Muscle of leg (tissue), 11 donors: ENCODE results near the gene MEN1. TPM values are rescaled to one million over a fixed set of nuclear protein-coding genes. Genes with fewer than 3 reads are reported as not detected.
A peak's percentile ranks its signal among the peaks of the same experiment; 100 is the strongest.
"Not testable (repeated sequence)": the region's sequence is repeated elsewhere in the genome, so short reads cannot be mapped to it uniquely, and the experiment has no call there.

Experiments
- DNase-seq: peaks from one replicate; pipeline ENCODE4 v3.0.0; 2013
- H3K27ac ChIP-seq: one replicate; pipeline ENCODE4 v1.5.1; 2013; ENCODE audit warnings: mild to moderate bottlenecking, low read length, control low read depth
- H3K27me3 ChIP-seq: one replicate; pipeline ENCODE4 v1.6.1; 2013; ENCODE audit warnings: low read length; ENCODE audit not compliant: control insufficient read depth, insufficient read depth
- H3K36me3 ChIP-seq: one replicate; pipeline ENCODE4 v1.6.1; 2013; ENCODE audit warnings: low read length; ENCODE audit not compliant: control insufficient read depth, insufficient read depth
- H3K4me1 ChIP-seq: one replicate; pipeline ENCODE4 v1.6.1; 2013; ENCODE audit warnings: low read length; ENCODE audit not compliant: control insufficient read depth, insufficient read depth
- H3K4me3 ChIP-seq: one replicate; pipeline ENCODE4 v1.5.1; 2013; ENCODE audit warnings: low read length, control low read depth
- H3K9me3 ChIP-seq: replicated peaks from 2 replicates; pipeline ENCODE4 v1.6.1; 2013; ENCODE audit warnings: low read depth, low read length; ENCODE audit not compliant: control insufficient read depth
- WGBS: methylation state at CpG from one replicate; pipeline ENCODE4 v1.1.5; 2013; ENCODE audit warnings: missing lambda C conversion rate; ENCODE audit not compliant: insufficient coverage; 5-methylcytosine and 5-hydroxymethylcytosine counted together
- polyA plus RNA-seq, 8 donors: library from polyadenylated mRNA; unstranded; fragments of 120-200 nt; gene quantifications; one replicate each; pipeline versions ENCODE4 v1.2.1 to v1.2.3, GENCODE V29; 2013; ENCODE audit warnings: inconsistent platforms in 1 of 8, low replicate concordance in 1 of 8; ENCODE audit not compliant: insufficient read length in 8 of 8, insufficient read depth in 1 of 8
- total RNA-seq: library from RNA; stranded (reverse); fragments of 120-200 nt; gene quantifications from one replicate; pipeline ENCODE4 v1.2.4, GENCODE V29; 2013

MEN1 gene
- total and polyA plus RNA-seq, 9 donors: 7.5 to 28.1 (median 22.1) TPM

DNA sequence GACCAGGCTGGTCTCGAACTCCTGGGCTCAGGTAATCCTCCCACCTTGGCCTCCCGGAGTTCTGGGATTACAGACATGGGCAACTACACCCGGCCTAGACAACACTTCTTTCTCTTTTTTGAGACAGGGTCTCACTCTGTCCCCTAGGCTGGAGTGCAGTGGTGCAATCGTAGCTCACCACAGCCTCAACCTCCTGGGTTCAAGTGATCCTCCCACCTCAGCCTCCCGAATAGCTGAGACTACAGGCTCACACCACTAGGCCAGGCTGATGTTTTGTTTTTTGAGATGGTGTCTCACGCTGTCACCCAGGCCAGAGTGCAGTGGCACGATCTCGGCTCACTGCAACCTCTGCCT lies 35.4 kb upstream of the MEN1 start:
- WGBS: 80% methylated on average over 1 of the region's 8 CpGs
- not testable (repeated sequence) for H3K9me3 ChIP-seq, H3K27ac ChIP-seq, H3K36me3 ChIP-seq, H3K4me3 ChIP-seq, H3K27me3 ChIP-seq, DNase-seq
- H3K4me1 ChIP-seq: peaks cover 40% of the 10 kb centered on the region

DNA sequence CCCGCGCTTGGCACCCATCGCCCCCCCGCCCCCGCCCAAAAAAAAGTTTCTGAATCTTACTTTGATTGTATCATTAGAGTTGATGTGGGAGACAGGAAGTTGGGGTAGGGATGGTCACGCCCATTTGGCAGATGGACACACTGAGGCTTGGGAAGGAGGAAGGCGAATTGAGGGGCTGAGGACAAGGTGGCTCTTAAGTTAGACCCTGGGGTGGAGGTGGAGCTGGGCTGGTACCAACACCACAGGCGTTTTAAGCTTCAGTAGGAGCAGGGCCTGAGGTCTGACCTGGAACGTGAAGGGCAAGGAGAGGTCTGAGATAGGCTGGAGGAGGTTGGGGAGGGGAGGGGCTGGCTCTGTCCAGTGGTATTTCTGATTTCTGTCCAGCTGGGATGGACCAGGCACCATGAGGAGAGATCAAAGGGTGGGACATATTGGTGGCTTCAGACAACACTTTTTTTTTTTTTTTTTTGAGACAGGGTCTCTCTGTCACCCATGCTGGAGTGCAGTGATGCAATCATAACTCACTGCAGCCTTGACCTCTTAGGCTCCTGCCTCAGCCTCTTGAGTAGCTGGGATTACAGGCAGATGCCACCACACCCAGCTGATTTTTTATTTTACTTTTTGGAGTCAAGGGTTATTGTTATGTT lies 34.9 kb upstream of the MEN1 start:
- H3K9me3 ChIP-seq: no peaks in the 10 kb centered on the region
- H3K27ac ChIP-seq: no peak overlapping the region
- H3K4me3 ChIP-seq: no peak overlapping the region
- DNase-seq: no peak
- H3K4me1 ChIP-seq: peaks cover 40% of the 10 kb centered on the region
- no peaks in the 10 kb centered on the region for H3K36me3 ChIP-seq
- H3K27me3 ChIP-seq: no peaks in the 10 kb centered on the region
- WGBS: 42% methylated on average over 4 of the region's 9 CpGs

DNA sequence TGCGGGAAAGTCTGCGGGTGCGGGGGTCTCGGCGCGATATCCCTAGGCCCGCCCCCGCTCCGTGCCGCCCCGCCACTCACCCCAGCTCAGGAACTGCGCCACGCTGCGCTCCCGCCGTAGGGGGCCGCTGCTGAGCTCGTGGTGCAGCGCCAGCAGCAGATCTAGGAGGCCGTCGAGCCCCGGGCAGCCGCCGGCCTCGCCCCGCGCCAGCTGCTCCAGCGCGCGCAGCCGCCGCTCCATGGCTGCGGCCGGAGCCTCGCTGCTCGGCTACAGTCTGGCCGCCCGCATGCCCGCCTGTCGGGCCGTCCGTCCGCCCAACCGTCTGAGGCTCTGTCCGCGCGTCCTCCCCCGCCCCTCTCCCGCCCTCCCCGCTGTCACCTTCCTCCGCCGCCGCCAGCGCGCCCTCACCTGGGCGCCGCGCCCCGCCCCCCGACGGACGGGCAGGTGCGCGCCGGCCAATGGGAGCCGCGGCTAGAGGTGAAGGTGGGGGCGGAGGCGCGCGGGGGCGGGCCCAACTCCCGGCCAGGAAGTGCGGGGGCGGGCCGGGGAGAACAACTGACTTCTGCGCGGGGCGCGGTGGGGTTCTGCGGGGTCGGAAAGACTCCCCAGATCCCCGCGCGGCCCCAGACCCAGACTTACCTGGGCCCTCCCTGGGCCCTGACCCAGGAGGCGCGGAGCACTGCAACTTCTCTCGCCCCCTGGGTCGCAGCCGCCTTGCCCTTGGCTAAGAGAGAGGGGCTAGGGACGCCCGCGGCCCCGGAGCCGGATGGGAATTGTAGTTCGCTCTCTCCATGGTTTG lies 34.2 kb upstream of the MEN1 start, which contains the start of gene CDC42BPG:
Gene CDC42BPG, minus strand, starts transcription at position 324 of the 799 bp plus-strand sequence. Its CDS starts 84 bp downstream, at position 240.
- Histone ChIP-seq H3K4me3 (peak within 1 kb of the TSS; percentile 38), H3K9me3 (no peaks in the 10 kb centered on the region), H3K27me3 (no peaks in the 10 kb centered on the region), H3K4me1 (peaks cover 33% of the 10 kb centered on the region), H3K27ac (no peak within 1 kb of the TSS), H3K36me3 (no peaks in the 10 kb centered on the region)
- peak; percentile 78 for DNase-seq
- WGBS: 1% methylated on average over 79 of the region's 96 CpGs

DNA sequence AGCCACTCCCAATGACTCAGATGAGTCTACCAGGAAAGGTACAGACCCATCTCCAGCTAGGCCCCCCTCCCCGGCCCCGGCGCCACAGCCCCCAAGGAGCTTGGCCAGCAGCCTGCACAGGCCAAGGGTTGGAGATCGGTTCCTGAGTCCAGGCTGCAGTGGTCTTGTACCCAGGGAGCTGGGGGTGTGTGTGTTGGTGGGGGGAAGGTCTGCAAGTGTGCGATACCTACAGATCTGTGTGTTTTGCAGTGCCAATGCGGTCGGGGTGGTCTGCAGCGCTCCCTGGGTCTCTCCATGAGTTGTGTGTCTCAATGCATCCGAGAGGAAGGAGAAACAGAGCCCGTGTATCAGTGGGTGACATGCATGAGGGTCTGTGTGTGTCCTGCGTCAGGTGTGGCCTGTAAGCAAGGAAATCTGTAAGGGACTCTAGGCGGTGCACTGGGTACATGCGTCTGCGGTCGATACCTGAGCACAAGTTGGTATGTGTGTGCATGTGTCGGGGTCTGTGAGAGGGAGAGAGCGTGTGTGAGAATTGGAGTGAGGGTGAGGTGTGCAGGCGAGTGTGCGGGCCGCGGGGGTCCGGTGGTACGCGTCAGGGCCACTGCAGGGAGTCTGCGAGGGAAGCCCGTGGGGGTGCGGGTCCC lies 33.5 kb upstream of the MEN1 start:
- Histone ChIP-seq H3K36me3 (no peaks in the 10 kb centered on the region), H3K9me3 (no peaks in the 10 kb centered on the region), H3K27me3 (no peaks in the 10 kb centered on the region), H3K4me3 (no peak overlapping the region), H3K27ac (no peak overlapping the region), H3K4me1 (peaks cover 26% of the 10 kb centered on the region)
- no peak for DNase-seq
- WGBS: 43% methylated on average over 23 of the region's 27 CpGs

DNA sequence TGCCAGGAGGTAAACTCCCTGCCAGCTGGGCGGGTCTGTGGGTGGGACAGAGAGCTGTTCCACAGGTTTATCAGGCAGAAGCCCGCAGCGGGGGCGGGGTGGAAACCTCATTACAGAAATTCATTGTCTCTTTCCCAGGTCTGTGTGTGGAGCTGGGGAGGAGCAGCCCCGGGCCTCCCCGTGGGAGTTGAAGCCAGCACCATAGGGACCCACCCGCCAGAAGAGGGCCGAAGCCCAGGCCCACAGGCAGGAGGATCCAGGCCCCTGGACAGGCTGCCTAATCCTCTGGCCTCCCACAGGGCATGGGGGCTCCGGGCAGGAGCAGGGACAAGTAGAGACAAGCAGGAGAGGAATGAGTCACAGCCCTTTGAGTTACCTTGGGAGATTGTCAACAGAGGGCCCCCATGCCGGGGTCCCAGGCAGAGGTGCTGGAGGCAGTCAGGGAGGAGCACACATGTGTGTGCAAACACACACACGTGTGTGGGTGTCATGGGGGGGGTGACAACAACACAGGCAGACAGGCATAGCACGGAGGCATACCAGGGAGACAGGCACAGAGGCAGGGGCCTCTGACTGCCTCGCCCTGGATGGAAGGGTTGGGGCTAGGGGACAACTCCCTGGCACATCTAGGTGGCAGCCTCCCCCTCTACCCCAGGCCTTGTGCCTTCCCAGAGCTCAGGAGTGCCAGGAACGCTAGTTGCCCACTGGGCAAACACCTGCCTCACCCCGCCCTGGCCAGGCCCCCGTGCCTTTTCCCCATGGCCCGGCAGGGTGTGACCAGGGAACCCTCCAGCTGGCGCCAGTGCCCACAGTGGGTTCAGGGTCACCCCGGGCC lies 32.7 kb upstream of the MEN1 start:
- no peak for DNase-seq
- no peak overlapping the region for H3K27ac ChIP-seq

DNA sequence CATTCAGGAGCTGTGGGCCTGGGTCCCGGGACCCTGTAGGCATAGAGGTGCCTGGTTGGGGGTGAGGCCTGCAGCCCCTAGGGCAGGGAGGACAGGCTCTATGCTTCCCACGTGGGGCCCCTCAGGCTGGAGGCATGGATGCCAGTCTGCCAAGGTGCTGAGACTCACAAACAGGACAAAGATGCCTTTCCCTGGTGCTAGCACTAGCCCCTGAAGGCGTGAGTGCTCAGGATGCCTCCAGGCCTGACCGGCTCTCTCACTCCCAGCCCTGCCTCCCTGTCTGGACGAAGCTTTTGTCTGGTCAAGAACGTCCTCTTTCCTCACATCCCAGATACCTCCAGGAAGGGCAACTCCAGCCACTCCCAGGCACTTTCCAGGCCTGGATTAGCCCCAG lies 32.0 kb upstream of the MEN1 start:
- Histone ChIP-seq H3K4me3 (no peak overlapping the region), H3K9me3 (no peaks in the 10 kb centered on the region), H3K27me3 (no peaks in the 10 kb centered on the region), H3K4me1 (peaks cover 16% of the 10 kb centered on the region), H3K36me3 (no peaks in the 10 kb centered on the region), H3K27ac (no peak overlapping the region)
- DNase-seq: no peak
- 62% methylated on average over 4 of the region's 6 CpGs for WGBS

More for the DNA sequence above, 32.7 kb upstream of the MEN1 start:
- peaks cover 20% of the 10 kb centered on the region for H3K4me1 ChIP-seq
- WGBS: 73% methylated on average over 13 of the region's 19 CpGs
- no peaks in the 10 kb centered on the region for H3K9me3 ChIP-seq
- H3K4me3 ChIP-seq: no peak overlapping the region
- H3K36me3 ChIP-seq: no peaks in the 10 kb centered on the region
- H3K27me3 ChIP-seq: no peaks in the 10 kb centered on the region

DNA sequence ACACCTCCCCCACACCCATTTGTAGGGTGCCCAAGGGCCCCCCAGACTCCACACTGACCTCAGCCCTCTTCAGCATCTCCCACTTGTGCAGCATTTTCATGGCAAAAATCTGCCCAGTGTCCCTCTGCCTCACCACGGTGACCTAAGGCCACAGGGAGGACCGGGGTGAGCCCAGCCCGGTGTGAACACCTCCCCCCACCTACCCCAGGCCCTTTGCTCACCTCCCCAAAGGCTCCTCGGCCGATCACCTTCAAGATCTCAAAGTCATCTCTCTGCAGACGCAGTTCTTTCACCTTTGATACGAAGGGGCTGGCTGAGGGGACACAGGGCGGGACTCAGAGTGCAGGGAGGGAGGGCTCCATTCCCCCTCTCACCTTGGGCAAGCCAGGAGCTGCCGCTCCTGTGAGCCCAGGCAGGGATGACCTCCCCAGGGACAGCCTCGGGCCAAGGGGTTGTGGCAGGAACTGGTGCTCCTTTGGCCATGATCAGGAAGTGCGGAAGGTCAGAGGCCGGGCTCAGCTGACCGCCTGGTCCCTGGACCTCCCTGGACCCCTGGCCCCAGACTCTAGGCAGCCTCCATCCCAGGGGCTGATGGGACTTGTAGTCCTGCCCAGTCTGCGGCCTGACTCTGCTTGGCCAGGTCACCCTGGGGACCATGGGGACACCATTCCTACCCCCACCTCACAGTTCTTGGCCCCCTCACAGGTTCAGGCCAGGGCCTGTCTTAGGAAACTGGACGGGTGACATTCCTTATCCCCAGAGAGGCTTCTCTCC lies 31.4 kb upstream of the MEN1 start:
- no peak for DNase-seq
- Histone ChIP-seq H3K4me1 (peaks cover 13% of the 10 kb centered on the region), H3K27ac (no peak overlapping the region), H3K9me3 (no peaks in the 10 kb centered on the region), H3K27me3 (no peaks in the 10 kb centered on the region), H3K4me3 (no peak overlapping the region), H3K36me3 (no peaks in the 10 kb centered on the region)
- 49% methylated on average over 4 of the region's 15 CpGs for WGBS

DNA sequence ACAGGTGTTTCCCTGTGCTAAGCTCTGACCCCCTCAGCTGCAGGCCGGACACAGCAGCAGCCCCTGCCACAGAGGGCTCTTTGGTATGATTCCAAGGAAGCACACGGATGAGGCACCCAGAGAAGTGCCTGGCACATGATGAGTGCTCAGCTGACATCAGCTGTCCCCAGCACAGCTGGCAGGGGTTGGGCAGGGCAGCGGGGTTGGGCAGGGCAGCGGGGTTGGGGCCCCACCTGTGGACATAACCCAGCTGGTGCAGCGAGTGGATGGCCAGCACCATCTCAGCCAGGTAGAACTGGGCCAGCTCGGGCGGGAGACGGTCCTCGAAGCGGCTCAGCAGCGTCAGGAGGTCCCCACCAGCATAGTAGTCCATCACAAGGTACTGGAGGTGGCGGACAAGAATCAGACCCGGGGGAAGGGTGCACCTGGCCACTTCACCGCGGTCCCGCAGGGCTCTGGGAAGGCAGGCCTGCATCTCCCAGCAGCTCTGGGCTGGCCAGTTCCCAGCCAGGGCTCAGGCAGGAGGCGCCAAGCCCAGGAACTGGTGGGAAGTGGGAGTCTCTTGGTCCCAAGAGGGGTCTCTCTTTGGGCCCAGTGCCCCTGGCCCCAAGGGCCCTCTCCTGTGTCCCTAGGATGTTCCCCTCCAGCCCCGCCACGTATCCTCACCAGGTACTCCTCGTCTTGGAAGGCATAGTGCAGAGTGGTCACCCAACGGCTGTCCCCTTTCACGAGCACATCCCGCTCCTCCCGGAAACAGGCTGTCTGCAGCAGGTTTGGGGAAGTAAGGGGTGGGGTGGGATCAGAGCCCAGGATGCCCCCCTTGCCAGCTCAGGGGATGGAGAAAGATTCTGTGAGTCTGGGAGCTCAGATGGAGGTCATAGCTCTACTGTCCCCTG lies 29.8 kb upstream of the MEN1 start:
- 70% methylated on average over 10 of the region's 24 CpGs for WGBS
- Histone ChIP-seq H3K27ac (no peak overlapping the region), H3K9me3 (no peaks in the 10 kb centered on the region), H3K27me3 (no peaks in the 10 kb centered on the region), H3K4me3 (no peak overlapping the region), H3K36me3 (no peaks in the 10 kb centered on the region), H3K4me1 (peaks cover 11% of the 10 kb centered on the region)
- no peak for DNase-seq

DNA sequence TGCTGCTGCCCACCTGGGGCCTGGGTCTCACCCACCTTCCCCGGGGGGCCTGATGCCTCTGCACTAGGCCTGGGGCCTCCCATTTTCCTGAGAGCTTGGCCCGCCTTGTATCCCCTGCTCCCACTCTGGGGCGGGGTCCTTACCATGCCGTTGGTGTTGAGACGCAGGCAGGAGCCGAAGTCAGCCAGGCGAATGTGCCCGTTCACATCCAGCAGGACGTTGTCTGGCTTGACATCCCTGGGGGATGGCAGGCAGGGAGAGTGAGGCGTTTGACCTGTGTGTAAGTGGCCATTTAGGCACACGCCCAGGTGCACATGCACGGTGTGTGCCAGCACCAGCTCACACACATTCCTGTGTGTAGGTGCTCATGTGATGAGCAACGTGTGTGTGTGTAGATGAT lies 29.0 kb upstream of the MEN1 start:
- Histone ChIP-seq H3K9me3 (no peaks in the 10 kb centered on the region), H3K4me1 (peaks cover 6% of the 10 kb centered on the region), H3K27ac (no peak overlapping the region), H3K36me3 (no peaks in the 10 kb centered on the region), H3K27me3 (no peaks in the 10 kb centered on the region), H3K4me3 (no peak overlapping the region)
- no peak for DNase-seq
- WGBS: 86% methylated on average over 8 of the region's 13 CpGs
